HUES48 (cell line): ENCODE results near the gene SMAD6.
A peak's percentile ranks its signal among the peaks of the same experiment; 100 is the strongest.

Experiments
- H3K27ac ChIP-seq: one replicate; pipeline ENCODE4 v1.7.0; 2013; ENCODE audit warnings: low read depth, low read length, inconsistent platforms
- H3K27me3 ChIP-seq: 2 replicates; pipeline ENCODE4 v1.6.1; 2013; ENCODE audit warnings: mild to moderate bottlenecking, low read length; ENCODE audit not compliant: control insufficient read depth, insufficient read depth
- H3K36me3 ChIP-seq: 2 replicates; pipeline ENCODE4 v1.6.1; 2013; ENCODE audit warnings: low read length; ENCODE audit not compliant: control insufficient read depth, insufficient read depth
- H3K4me1 ChIP-seq: 2 replicates; pipeline ENCODE4 v1.6.1; 2013; ENCODE audit warnings: mild to moderate bottlenecking, low read length; ENCODE audit not compliant: control insufficient read depth, insufficient read depth
- H3K4me3 ChIP-seq: 2 replicates; pipeline ENCODE4 v1.5.1; 2013; ENCODE audit warnings: mild to moderate bottlenecking, low read depth, low read length
- H3K9ac ChIP-seq: 2 replicates; pipeline ENCODE4 v1.6.1; 2013; ENCODE audit warnings: mild to moderate bottlenecking, low read depth, low read length, moderate library complexity
- H3K9me3 ChIP-seq: 2 replicates; pipeline ENCODE4 v1.6.1; 2013; ENCODE audit warnings: low read length; ENCODE audit not compliant: control insufficient read depth, insufficient read depth

The SMAD6 gene

GRCh38 chr15:66713843-66714508 lies 11.9 kb downstream of the SMAD6 start:
- Histone ChIP-seq H3K9me3 (no peaks in the 10 kb centered on the region), H3K27me3 (no peaks in the 10 kb centered on the region), H3K36me3 (peaks cover 9% of the 10 kb centered on the region; the same call in 1 of the 2 replicates), H3K4me1 (peaks cover 8% of the 10 kb centered on the region), H3K4me3 (no peak overlapping the region), H3K9ac (no peak overlapping the region), H3K27ac (no peak overlapping the region)

GRCh38 chr15:66714543-66714981 lies 12.5 kb downstream of the SMAD6 start:
- peaks cover 8% of the 10 kb centered on the region for H3K4me1 ChIP-seq
- no peaks in the 10 kb centered on the region for H3K9me3 ChIP-seq
- H3K4me3 ChIP-seq = no peak overlapping the region
- H3K27ac ChIP-seq = no peak overlapping the region
- H3K27me3 ChIP-seq = no peaks in the 10 kb centered on the region
- H3K36me3 ChIP-seq = peaks cover 9% of the 10 kb centered on the region; the same call in 1 of the 2 replicates
- no peak overlapping the region for H3K9ac ChIP-seq

GRCh38 chr15:66715181-66715624 lies 13.2 kb downstream of the SMAD6 start:
- Histone ChIP-seq H3K9ac (no peak overlapping the region), H3K4me3 (no peak overlapping the region), H3K4me1 (peaks cover 8% of the 10 kb centered on the region), H3K27me3 (no peaks in the 10 kb centered on the region), H3K27ac (no peak overlapping the region), H3K9me3 (no peaks in the 10 kb centered on the region), H3K36me3 (peaks cover 9% of the 10 kb centered on the region; the same call in 1 of the 2 replicates)

GRCh38 chr15:66715720-66716655 lies 14.0 kb downstream of the SMAD6 start:
- Histone ChIP-seq H3K27me3 (no peaks in the 10 kb centered on the region), H3K9me3 (no peaks in the 10 kb centered on the region), H3K4me3 (no peak overlapping the region), H3K36me3 (peaks cover 9% of the 10 kb centered on the region; the same call in 1 of the 2 replicates), H3K27ac (no peak overlapping the region), H3K4me1 (peaks cover 8% of the 10 kb centered on the region), H3K9ac (no peak overlapping the region)

GRCh38 chr15:66716656-66717020 lies 14.6 kb downstream of the SMAD6 start:
- H3K9me3 ChIP-seq = no peaks in the 10 kb centered on the region
- peaks cover 9% of the 10 kb centered on the region; the same call in 1 of the 2 replicates for H3K36me3 ChIP-seq
- no peak overlapping the region for H3K9ac ChIP-seq
- no peak overlapping the region for H3K4me3 ChIP-seq
- no peak overlapping the region for H3K27ac ChIP-seq
- peaks cover 8% of the 10 kb centered on the region for H3K4me1 ChIP-seq
- H3K27me3 ChIP-seq = no peaks in the 10 kb centered on the region

GRCh38 chr15:66718220-66718988 lies 16.4 kb downstream of the SMAD6 start:
- peaks cover 8% of the 10 kb centered on the region for H3K4me1 ChIP-seq
- peaks cover 9% of the 10 kb centered on the region; the same call in 1 of the 2 replicates for H3K36me3 ChIP-seq
- no peak overlapping the region for H3K27ac ChIP-seq

GRCh38 chr15:66719471-66719870 lies 17.4 kb downstream of the SMAD6 start:
- no peaks in the 10 kb centered on the region for H3K9me3 ChIP-seq
- H3K9ac ChIP-seq = no peak overlapping the region
- peaks cover 9% of the 10 kb centered on the region; the same call in 1 of the 2 replicates for H3K36me3 ChIP-seq
- no peaks in the 10 kb centered on the region for H3K27me3 ChIP-seq
- no peak overlapping the region for H3K4me3 ChIP-seq
- H3K4me1 ChIP-seq = peaks cover 8% of the 10 kb centered on the region
- H3K27ac ChIP-seq = no peak overlapping the region

More at GRCh38 chr15:66718220-66718988, 16.4 kb downstream of the SMAD6 start:
- Histone ChIP-seq H3K27me3 (no peaks in the 10 kb centered on the region), H3K9me3 (no peaks in the 10 kb centered on the region), H3K9ac (no peak overlapping the region), H3K4me3 (no peak overlapping the region)

GRCh38 chr15:66720206-66721010 lies 18.4 kb downstream of the SMAD6 start:
- no peak overlapping the region for H3K4me3 ChIP-seq
- H3K27ac ChIP-seq = no peak overlapping the region
- H3K9ac ChIP-seq = no peak overlapping the region
- H3K9me3 ChIP-seq = no peaks in the 10 kb centered on the region
- H3K27me3 ChIP-seq = no peaks in the 10 kb centered on the region
- H3K4me1 ChIP-seq = peaks cover 3% of the 10 kb centered on the region; the same call in 1 of the 2 replicates
- H3K36me3 ChIP-seq = peaks cover 9% of the 10 kb centered on the region; the same call in 1 of the 2 replicates

GRCh38 chr15:66721020-66721419 lies 19.0 kb downstream of the SMAD6 start:
- no peak overlapping the region for H3K27ac ChIP-seq
- no peaks in the 10 kb centered on the region for H3K4me1 ChIP-seq
- no peaks in the 10 kb centered on the region for H3K9me3 ChIP-seq
- H3K27me3 ChIP-seq = no peaks in the 10 kb centered on the region
- no peak overlapping the region for H3K4me3 ChIP-seq
- peaks cover 9% of the 10 kb centered on the region; the same call in 1 of the 2 replicates for H3K36me3 ChIP-seq
- no peak overlapping the region for H3K9ac ChIP-seq

- peak overlapping the region; percentile 24 for H3K27ac ChIP-seq
- H3K4me1 ChIP-seq = no peaks in the 10 kb centered on the region
- no peaks in the 10 kb centered on the region for H3K27me3 ChIP-seq
- H3K9ac ChIP-seq = no peak overlapping the region
- no peak overlapping the region for H3K4me3 ChIP-seq
- H3K36me3 ChIP-seq = peaks cover 5% of the 10 kb centered on the region; the same call in 1 of the 2 replicates
- H3K9me3 ChIP-seq = no peaks in the 10 kb centered on the region
Measured at GRCh38 chr15:66721501-66721937, 19.5 kb downstream of the SMAD6 start.
